Fibroblast of lung (primary cell): ENCODE measurements around the gene STOX2. TPM values are rescaled to one million over a fixed set of nuclear protein-coding genes. Genes with fewer than 3 reads are reported as not detected.
"Not testable (repeated sequence)": the region's sequence is repeated elsewhere in the genome, so short reads cannot be mapped to it uniquely, and the experiment has no call there.

Source experiments
- DNase-seq, 2 donors: peaks; one replicate each; pipeline versions ENCODE4 v3.0.0 to v3.0.0-alpha.2; 2010; ENCODE audit warnings: low read depth in 2 of 2
- H2AFZ ChIP-seq: 2 replicates; pipeline ENCODE4 v1.5.1; 2012; ENCODE audit warnings: low read length, control low read depth, inconsistent platforms
- H3K27ac ChIP-seq: 2 replicates; pipeline ENCODE4 v1.5.1; 2011; ENCODE audit warnings: low read length, control low read depth; ENCODE audit not compliant: insufficient read depth
- H3K27me3 ChIP-seq: 2 replicates; pipeline ENCODE4 v1.5.1; 2011; ENCODE audit warnings: mild to moderate bottlenecking, low read length; ENCODE audit not compliant: control insufficient read depth, insufficient read depth
- H3K36me3 ChIP-seq: 2 replicates; pipeline ENCODE4 v1.5.1; 2011; ENCODE audit warnings: low read length; ENCODE audit not compliant: control insufficient read depth, insufficient read depth
- H3K4me1 ChIP-seq: 2 replicates; pipeline ENCODE4 v1.5.1; 2011; ENCODE audit warnings: low read length; ENCODE audit not compliant: control insufficient read depth, insufficient read depth; ENCODE audit errors: extremely low read depth
- H3K4me2 ChIP-seq: 2 replicates; pipeline ENCODE4 v1.5.1; 2011; ENCODE audit warnings: low read length, control low read depth; ENCODE audit not compliant: insufficient read depth; ENCODE audit errors: extremely low read depth
- H3K4me3 ChIP-seq, 4 experiments: fragments of 200-600 bp in 1 of 4; sonication (generic) in 1 of 4; replicated peaks in 1 of 4; 2 replicates each; pipeline ENCODE4 v1.5.1; 2011 to 2016; ENCODE audit warnings: low read length in 4 of 4, low read depth in 3 of 4, mild to moderate bottlenecking in 3 of 4, control low read depth in 2 of 4, inconsistent platforms in 1 of 4, mixed read lengths in 1 of 4; ENCODE audit not compliant: insufficient read depth in 1 of 4; ENCODE audit errors: control extremely low read depth in 1 of 4
- H3K79me2 ChIP-seq: 2 replicates; pipeline ENCODE4 v1.5.1; 2012; ENCODE audit warnings: mild to moderate bottlenecking, low read length, inconsistent platforms; ENCODE audit not compliant: control insufficient read depth, insufficient read depth
- H3K9ac ChIP-seq: 2 replicates; pipeline ENCODE4 v1.5.1; 2011; ENCODE audit warnings: mild to moderate bottlenecking, low read length, control low read depth; ENCODE audit not compliant: insufficient read depth
- H3K9me3 ChIP-seq: 2 replicates; pipeline ENCODE4 v1.5.1; 2012; ENCODE audit warnings: low read depth, low read length; ENCODE audit not compliant: control insufficient read depth, insufficient read depth
- H4K20me1 ChIP-seq: 2 replicates; pipeline ENCODE4 v1.5.1; 2011; ENCODE audit warnings: low read length; ENCODE audit not compliant: control insufficient read depth, insufficient read depth; ENCODE audit errors: extremely low read depth
- EZH2 ChIP-seq: IDR thresholded peaks from 2 replicates; pipeline ENCODE4 v1.5.1; 2012; ENCODE audit warnings: low read length, control low read depth, mild to moderate bottlenecking; ENCODE audit errors: missing control alignments
- polyA plus RNA-seq, 2 donors: library from polyadenylated mRNA; depleted of rRNA in 1 of 2; stranded (reverse) in 1 of 2; unstranded in 1 of 2; fragments of >200 nt; gene quantifications; 2 replicates each; pipeline ENCODE4 v1.2.1, GENCODE V29; 2011 to 2012; ENCODE audit warnings: missing spikeins in 1 of 2
- total RNA-seq: library from RNA; depleted of rRNA; stranded (reverse); fragments of >200 nt; gene quantifications from 2 replicates; pipeline ENCODE4 v1.2.1, GENCODE V29; 2014
- TF ChIP-seq, protein P1 (sequence below), 2 donors: IDR thresholded peaks in 1 of 2; conservative IDR thresholded peaks in 1 of 2; 1 replicate in 1 of 2; 2 replicates in 1 of 2; pipeline ENCODE4 v1.5.1; 2011 to 2012; ENCODE audit warnings: low read length in 2 of 2, control low read depth in 1 of 2, inconsistent platforms in 1 of 2, low read depth in 1 of 2, mild to moderate bottlenecking in 1 of 2

The STOX2 gene
- total and polyA plus RNA-seq, 2 donors (not counting 1 experiment from before 2014, with no cell fraction given) = 0.66 to 3.3 TPM

GRCh38 chr4:184046148-184046547, 141.0 kb downstream of the STOX2 start:
- Histone ChIP-seq H3K4me3 (no peak overlapping the region), H3K4me1 (no peaks in the 10 kb centered on the region), H3K4me2 (no peak overlapping the region), H3K9ac (no peak overlapping the region), H2AFZ (no peak overlapping the region), H4K20me1 (no peaks in the 10 kb centered on the region), H3K27ac (no peak overlapping the region), H3K36me3 (no peaks in the 10 kb centered on the region), H3K9me3 (no peaks in the 10 kb centered on the region), H3K79me2 (no peaks in the 10 kb centered on the region), H3K27me3 (no peaks in the 10 kb centered on the region)
- DNase-seq = no peak
- TF ChIP-seq EZH2 = no peak
- TF ChIP-seq, protein P1, sequence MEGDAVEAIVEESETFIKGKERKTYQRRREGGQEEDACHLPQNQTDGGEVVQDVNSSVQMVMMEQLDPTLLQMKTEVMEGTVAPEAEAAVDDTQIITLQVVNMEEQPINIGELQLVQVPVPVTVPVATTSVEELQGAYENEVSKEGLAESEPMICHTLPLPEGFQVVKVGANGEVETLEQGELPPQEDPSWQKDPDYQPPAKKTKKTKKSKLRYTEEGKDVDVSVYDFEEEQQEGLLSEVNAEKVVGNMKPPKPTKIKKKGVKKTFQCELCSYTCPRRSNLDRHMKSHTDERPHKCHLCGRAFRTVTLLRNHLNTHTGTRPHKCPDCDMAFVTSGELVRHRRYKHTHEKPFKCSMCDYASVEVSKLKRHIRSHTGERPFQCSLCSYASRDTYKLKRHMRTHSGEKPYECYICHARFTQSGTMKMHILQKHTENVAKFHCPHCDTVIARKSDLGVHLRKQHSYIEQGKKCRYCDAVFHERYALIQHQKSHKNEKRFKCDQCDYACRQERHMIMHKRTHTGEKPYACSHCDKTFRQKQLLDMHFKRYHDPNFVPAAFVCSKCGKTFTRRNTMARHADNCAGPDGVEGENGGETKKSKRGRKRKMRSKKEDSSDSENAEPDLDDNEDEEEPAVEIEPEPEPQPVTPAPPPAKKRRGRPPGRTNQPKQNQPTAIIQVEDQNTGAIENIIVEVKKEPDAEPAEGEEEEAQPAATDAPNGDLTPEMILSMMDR (conservative IDR thresholded peaks at IDR 0.05 in 1 of 2, IDR thresholded peaks at IDR 0.05 in 1 of 2; ENCODE audit: low read depth in 1 of 2, low read length in 2 of 2) = no peak

- H3K4me2 ChIP-seq, H3K36me3 ChIP-seq, H3K4me1 ChIP-seq, H3K4me3 ChIP-seq, DNase-seq, H3K27me3 ChIP-seq, H3K9me3 ChIP-seq, H3K9ac ChIP-seq, H3K27ac ChIP-seq, H3K79me2 ChIP-seq, H2AFZ ChIP-seq, H4K20me1 ChIP-seq: not testable (repeated sequence)
These were observed 146.2 kb downstream of the STOX2 start for GRCh38 chr4:184051262-184051661.

DNA sequence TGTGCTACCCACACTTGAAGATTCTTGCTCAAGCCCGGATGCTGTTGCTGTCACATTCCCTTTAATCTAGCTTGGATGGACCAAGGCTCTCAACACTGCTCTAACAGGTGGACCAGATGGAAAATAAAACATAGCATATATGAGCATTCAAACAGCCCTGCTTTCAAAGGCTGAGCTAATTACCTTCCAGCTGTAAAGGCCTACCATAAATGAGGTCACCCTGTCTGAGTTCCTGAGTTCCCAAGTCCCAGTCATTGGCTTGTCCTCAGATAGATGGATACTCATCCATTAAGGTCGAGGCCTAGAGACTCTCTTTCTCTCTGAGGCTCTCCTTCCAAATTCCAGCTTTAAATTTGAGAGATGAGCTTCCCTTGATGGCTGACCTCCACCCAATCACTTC, 147.5 kb downstream of the STOX2 start:
- no peaks in the 10 kb centered on the region for H3K79me2 ChIP-seq
- H4K20me1 ChIP-seq = no peaks in the 10 kb centered on the region
- no peak overlapping the region for H3K9ac ChIP-seq
- H3K27me3 ChIP-seq = no peaks in the 10 kb centered on the region
- H3K4me2 ChIP-seq = no peak overlapping the region
- H3K36me3 ChIP-seq = no peaks in the 10 kb centered on the region
- no peaks in the 10 kb centered on the region for H3K4me1 ChIP-seq
- no peak for DNase-seq
- no peak overlapping the region for H3K4me3 ChIP-seq
- H3K9me3 ChIP-seq = no peaks in the 10 kb centered on the region
- H2AFZ ChIP-seq = no peak overlapping the region
- TF ChIP-seq, protein P1 (conservative IDR thresholded peaks at IDR 0.05 in 1 of 2, IDR thresholded peaks at IDR 0.05 in 1 of 2; ENCODE audit: low read depth in 1 of 2, low read length in 2 of 2) = no peak
- TF ChIP-seq EZH2 = no peak
- H3K27ac ChIP-seq = no peak overlapping the region
